OCI-LY7 (cell line): Measurements from ENCODE around the gene ABHD11.

ENCODE experiments used
- EZH2phosphoT487 ChIP-seq: fragments of 200-600 bp; sonication (generic); IDR thresholded peaks from 2 replicates; pipeline ENCODE4 v1.6.1; 2018; ENCODE audit warnings: low read depth, borderline replicate concordance, mild to moderate bottlenecking, mixed run types, antibody characterized with exemption, low read length, moderate library complexity, mixed read lengths
- TF ChIP-seq, protein P1 (sequence below): fragments of 200-600 bp; sonication (generic); conservative IDR thresholded peaks from 2 replicates; pipeline ENCODE4 v1.5.1; 2014; ENCODE audit warnings: mild to moderate bottlenecking, antibody characterized with exemption, low read length, moderate library complexity, mixed read lengths

DNA sequence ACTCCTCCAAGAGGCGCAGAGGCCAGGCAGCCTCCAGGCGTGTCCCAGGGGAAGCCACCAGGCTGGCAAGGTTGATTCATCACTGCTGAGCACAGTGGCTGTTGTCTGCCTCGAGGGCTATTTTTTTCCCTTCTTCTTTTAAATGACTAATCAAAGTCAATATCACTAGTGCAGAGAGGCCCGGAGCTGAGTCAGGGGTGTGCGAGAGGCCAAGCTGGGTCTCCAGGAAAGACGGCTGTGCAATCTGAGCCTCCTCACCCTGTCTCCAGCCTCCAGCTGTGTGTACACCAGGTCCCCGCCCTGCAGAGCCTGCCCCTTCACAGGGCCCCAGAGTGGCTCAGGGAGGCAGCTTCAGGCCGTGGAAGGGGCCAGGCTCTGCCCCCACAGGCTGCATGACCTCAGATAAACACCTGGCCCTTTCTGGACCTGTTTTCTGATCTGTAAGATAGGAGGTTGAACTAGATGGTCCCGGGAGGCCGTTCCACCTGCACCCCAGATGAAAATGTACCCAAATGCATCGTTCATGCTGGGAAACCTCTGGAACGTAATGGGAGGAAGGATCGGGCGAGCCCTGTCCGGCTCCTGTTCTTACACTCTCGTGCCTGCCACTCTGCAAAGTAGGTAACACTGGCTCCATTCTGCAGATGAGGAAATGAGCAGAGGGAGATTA, 22.8 kb downstream of the ABHD11 start:
- TF ChIP-seq, protein P1, sequence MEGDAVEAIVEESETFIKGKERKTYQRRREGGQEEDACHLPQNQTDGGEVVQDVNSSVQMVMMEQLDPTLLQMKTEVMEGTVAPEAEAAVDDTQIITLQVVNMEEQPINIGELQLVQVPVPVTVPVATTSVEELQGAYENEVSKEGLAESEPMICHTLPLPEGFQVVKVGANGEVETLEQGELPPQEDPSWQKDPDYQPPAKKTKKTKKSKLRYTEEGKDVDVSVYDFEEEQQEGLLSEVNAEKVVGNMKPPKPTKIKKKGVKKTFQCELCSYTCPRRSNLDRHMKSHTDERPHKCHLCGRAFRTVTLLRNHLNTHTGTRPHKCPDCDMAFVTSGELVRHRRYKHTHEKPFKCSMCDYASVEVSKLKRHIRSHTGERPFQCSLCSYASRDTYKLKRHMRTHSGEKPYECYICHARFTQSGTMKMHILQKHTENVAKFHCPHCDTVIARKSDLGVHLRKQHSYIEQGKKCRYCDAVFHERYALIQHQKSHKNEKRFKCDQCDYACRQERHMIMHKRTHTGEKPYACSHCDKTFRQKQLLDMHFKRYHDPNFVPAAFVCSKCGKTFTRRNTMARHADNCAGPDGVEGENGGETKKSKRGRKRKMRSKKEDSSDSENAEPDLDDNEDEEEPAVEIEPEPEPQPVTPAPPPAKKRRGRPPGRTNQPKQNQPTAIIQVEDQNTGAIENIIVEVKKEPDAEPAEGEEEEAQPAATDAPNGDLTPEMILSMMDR = no peak
- TF ChIP-seq EZH2phosphoT487 = no peak
